HEK293T (cell line): ENCODE data around the gene ATP8B3.

Source experiments
- ARNT ChIP-seq: fragments of 450-650 bp; IDR thresholded peaks from 2 replicates; pipeline ENCODE4 v1.6.1; 2017; ENCODE audit warnings: mild to moderate bottlenecking
- BHLHE40 ChIP-seq: fragments of 450-650 bp; IDR thresholded peaks from 2 replicates; pipeline ENCODE4 v1.6.1; 2016; ENCODE audit warnings: mild to moderate bottlenecking, moderate library complexity, borderline replicate concordance
- CTBP1 ChIP-seq: fragments of 450-650 bp; IDR thresholded peaks from 2 replicates; pipeline ENCODE4 v1.6.1; 2016; ENCODE audit warnings: borderline replicate concordance
- ELF4 ChIP-seq: fragments of 450-650 bp; IDR thresholded peaks from 2 replicates; pipeline ENCODE4 v1.6.1; 2017; ENCODE audit warnings: antibody characterized with exemption
- FOXA1 ChIP-seq: fragments of 450-650 bp; IDR thresholded peaks from 2 replicates; pipeline ENCODE4 v1.6.1; 2016; ENCODE audit warnings: mild to moderate bottlenecking
- FOXM1 ChIP-seq: fragments of 450-650 bp; IDR thresholded peaks from 2 replicates; pipeline ENCODE4 v1.6.1; 2017; ENCODE audit warnings: mild to moderate bottlenecking, borderline replicate concordance
- HDGF ChIP-seq: fragments of 450-650 bp; IDR thresholded peaks from 2 replicates; pipeline ENCODE4 v1.6.1; 2017; ENCODE audit warnings: antibody characterized with exemption, borderline replicate concordance
- L3MBTL2 ChIP-seq: fragments of 450-650 bp; conservative IDR thresholded peaks from 2 replicates; pipeline ENCODE4 v1.6.1; 2016; ENCODE audit warnings: mild to moderate bottlenecking
- NFRKB ChIP-seq: fragments of 450-650 bp; IDR thresholded peaks from 2 replicates; pipeline ENCODE4 v1.6.1; 2016; ENCODE audit warnings: mild to moderate bottlenecking, moderate library complexity
- SP1 ChIP-seq: fragments of 450-650 bp; IDR thresholded peaks from 2 replicates; pipeline ENCODE4 v1.6.1; 2017
- SUZ12 ChIP-seq: fragments of 450-650 bp; IDR thresholded peaks from 2 replicates; pipeline ENCODE4 v1.6.1; 2016; ENCODE audit warnings: mild to moderate bottlenecking
- ZNF384 ChIP-seq: fragments of 450-650 bp; IDR thresholded peaks from 2 replicates; pipeline ENCODE4 v1.6.1; 2016

DNA sequence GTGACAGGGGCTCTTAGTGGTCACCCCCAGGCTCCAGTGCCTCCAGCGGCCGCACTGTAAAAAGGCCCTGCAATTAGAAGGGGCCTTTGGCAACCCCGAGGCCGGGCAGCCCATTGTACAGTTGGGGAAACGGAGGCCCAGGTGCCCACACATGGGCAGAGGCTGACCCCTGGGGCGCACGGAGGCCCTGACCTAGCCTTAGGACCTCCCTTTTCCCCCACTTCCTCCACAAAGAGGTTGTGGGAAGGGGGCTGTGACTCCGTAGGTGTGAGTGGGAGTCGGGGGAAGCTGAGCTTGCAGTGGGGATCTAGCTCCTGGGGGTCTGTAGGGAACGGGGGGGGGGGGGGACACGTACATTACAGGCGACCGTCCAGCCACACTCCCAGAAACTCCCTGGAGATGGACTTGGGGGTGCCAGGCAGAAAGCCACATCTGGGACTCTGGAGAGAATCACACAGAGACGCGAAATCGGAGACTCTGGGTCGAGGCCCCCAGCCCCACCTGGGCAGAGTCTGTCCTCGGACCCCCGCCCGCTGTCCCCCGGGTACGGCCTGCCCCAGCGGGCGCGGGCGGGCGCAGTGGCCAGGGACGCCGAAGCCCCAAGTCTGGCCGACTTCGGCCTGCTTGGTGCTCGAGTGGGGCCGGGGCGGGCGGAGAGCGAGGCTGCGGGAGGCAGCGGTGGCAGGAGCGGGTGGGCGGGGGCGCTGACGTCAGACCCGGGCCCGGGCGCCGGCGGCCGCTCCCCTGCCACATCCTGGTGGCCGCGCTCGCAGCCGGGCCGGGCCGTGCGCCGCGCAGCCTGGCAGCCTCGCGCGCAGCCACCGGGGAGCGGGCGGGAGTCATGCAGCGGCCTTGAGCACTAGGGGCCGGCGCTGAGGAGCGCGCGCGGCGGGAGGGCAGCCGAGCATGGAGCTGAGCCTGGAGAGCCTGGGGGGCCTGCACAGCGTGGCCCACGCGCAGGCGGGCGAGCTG, 59.0 kb downstream of the ATP8B3 start, which contains the start of gene ONECUT3:
- TF ChIP-seq SP1 = no peak
- no peak for TF ChIP-seq ARNT
- no peak for TF ChIP-seq ZNF384
- no peak for TF ChIP-seq FOXA1
- TF ChIP-seq SUZ12 = no peak
- no peak for TF ChIP-seq NFRKB
- no peak for TF ChIP-seq ELF4
- no peak for TF ChIP-seq CTBP1
- TF ChIP-seq HDGF = no peak
- TF ChIP-seq L3MBTL2 = no peak
- no peak for TF ChIP-seq BHLHE40
- no peak for TF ChIP-seq FOXM1
